NK-92 (cell line): ENCODE data around the gene TCEAL7.

Source experiments
- DNase-seq: peaks from one replicate; lab custom pipeline; 2025; ENCODE audit not compliant: unreplicated experiment; lab: John Stamatoyannopoulos, UW

The TCEAL7 gene

GRCh38 chrX:103363046-103363445 is 33.0 kb downstream of the TCEAL7 start:
- DNase-seq: no peak

- no peak for DNase-seq
Measured at GRCh38 chrX:103367502-103367901, 37.5 kb downstream of the TCEAL7 start.

- no peak for DNase-seq
Measured at GRCh38 chrX:103369479-103369878, 39.4 kb downstream of the TCEAL7 start.

- no peak for DNase-seq
Measured at GRCh38 chrX:103372886-103373285, 42.8 kb downstream of the TCEAL7 start.

GRCh38 chrX:103373581-103373980 is 43.5 kb downstream of the TCEAL7 start:
- no peak for DNase-seq

- DNase-seq: no peak
Measured at GRCh38 chrX:103376118-103376978, 46.3 kb downstream of the TCEAL7 start, which contains the start of gene BEX3. TSS of gene BEX3 (plus strand) at chrX:103376538. CDS start at chrX:103377522, 984 bp downstream.

GRCh38 chrX:103376979-103377324 is 46.9 kb downstream of the TCEAL7 start:
- no peak for DNase-seq

- no peak for DNase-seq
Measured at GRCh38 chrX:103378990-103379389, 49.0 kb downstream of the TCEAL7 start.
